ENCODE data around the gene ADAM30.

The ADAM30 gene

DNA sequence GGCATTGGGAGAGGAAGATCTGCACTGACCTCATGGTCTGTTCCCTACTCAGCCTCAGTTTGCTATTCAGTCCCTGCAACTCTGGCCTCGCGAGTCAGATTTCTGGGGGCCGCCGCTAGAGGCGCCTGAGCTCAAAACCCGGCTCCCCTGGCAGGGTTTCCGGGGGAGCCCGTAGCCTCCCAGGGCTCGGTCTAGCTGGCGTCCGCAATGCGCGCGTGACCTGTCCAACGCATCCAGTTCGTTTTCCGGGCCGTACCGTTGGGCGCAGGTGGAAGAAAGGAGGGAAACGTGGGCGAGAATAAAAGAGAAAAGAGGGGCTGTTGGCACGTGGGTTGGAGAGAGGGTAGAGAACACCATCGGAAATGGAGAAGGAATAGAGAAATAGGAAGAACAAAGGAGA, at the start of gene ADAM30:
ADAM30 (minus strand) TSS at position 213 of the 400 bp plus-strand sequence; CDS start at position 34, 179 bp downstream.
- DNase-seq: no peak

DNA sequence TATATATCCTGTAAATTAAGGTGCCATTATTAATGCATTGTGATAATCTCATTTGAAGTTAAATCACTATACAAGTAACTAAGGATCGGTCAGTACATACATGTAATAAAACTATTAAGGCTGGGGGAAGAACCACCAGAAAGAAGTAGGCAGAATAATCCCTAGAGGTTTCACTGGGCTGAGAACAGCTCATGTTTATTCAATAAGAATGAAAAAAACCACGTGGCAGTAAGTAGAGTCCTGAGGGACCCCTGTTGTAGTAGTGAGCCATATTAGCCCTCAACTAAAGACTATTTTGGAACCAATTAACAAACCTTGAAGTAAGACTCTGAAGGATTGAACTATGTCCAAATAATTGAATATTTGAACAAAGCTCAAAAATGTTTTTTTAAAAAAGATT, 46.9 kb upstream of the ADAM30 start:
- DNase-seq: no peak

DNA sequence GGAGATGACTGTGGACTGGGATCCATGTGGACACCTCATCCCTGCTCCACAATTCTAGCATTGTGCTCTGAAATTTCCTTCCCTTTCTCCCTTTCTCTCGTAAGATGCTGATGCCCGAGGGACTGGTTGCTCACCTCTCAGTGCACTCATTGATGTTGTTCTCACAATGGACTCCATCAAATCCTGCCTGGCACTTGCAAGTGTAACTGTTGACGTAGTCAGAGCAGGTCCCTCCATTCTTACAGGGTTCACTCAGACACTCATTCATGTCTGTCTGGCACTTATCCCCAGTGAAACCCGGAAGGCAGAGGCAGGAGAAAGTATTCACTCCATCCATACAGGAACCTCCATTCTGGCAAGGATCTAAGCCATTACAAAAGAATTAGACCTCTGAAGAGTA, 45.1 kb upstream of the ADAM30 start:
- no peak for DNase-seq

DNA sequence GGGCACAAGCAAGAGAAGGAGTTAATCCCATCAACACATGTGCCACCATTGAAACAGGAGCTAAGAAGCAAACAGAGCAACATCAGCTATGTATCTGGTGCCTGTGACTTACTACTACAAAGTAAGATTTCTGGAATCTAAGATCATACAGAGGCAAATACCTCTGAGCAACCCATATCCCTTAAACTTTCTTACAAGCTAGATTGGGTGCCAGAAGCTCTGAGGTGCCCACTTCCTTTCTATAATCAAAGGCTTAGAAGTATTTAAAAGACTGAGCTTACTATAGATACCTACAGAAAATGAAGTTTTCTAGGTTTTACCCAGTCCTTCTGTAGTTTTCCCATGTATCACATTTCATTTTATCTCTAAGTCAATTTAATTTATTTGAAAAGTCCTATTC, 44.4 kb upstream of the ADAM30 start:
- no peak for DNase-seq

DNA sequence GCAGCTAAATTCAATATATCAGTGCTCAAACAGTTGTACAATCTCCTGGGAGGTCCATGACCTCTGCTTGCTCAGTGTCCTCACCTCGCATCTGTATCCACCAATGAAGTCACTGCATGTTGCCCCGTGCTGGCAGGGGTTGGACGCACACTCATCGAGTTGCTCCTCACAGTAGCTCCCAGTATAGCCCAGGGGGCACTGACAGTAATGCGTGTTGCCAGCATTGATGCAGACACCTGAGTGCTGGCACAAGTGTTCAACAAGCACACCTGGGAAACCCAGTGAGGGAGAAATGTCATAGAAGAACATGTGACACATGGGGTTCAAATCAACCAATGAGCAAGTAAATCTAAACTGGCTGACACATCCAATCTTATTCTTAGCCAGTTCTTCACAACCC, 40.9 kb upstream of the ADAM30 start:
- no peak for DNase-seq

DNA sequence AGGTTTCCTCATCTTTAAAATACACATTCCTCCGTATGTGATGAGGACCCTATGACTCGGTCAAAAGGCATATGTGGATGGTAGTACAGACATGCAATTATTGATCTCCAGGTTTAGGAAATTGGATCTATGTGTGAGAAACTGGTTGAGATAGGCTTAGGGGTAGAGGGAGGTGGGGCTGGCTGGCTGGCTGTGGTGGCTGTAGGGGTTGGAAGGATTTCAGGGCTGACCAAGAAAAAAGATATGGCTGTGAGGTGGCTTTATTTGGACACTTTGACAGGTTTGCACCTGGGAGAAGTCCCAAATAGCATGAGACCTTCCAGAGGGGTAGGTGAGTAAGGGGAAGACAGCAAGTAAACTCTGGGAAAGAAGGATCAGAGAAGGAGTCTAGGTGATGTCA, 39.6 kb upstream of the ADAM30 start:
- DNase-seq: no peak

DNA sequence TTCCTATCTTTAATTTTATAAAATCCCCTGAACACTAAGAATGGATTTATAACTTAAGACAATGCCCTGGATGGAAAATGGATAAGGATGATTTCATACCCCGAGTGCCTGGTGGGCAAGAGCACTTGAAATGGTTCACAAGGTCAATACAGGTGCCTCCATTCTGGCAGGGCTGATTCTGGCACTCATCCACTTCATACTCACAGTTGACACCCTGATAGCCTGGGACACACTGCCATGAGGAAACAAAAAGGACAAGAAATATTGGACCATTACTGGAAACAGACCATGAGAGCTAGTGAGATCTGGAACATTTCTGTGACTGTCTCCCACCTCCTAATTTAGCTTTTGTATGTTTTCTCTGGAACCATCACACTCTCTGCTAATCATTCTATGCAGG, 39.1 kb upstream of the ADAM30 start:
- no peak for DNase-seq

DNA sequence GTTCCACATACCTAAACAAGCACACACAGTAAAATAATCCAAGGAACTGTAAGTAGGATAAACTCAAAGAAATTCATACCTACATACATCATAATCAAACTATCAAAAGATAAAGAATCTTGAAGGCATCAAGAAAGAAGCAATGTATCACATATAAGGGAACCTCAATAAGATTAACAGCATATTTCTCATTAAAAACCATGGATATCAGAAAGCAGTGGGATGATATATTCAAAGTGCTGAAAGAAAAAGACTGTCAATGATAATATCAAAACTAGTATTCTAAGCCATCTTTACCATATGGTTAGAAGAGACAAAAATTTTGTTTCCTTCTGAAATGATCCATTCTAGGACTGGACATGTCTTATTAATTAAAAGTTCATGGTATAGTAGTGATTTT, 37.1 kb upstream of the ADAM30 start:
- DNase-seq: no peak

DNA sequence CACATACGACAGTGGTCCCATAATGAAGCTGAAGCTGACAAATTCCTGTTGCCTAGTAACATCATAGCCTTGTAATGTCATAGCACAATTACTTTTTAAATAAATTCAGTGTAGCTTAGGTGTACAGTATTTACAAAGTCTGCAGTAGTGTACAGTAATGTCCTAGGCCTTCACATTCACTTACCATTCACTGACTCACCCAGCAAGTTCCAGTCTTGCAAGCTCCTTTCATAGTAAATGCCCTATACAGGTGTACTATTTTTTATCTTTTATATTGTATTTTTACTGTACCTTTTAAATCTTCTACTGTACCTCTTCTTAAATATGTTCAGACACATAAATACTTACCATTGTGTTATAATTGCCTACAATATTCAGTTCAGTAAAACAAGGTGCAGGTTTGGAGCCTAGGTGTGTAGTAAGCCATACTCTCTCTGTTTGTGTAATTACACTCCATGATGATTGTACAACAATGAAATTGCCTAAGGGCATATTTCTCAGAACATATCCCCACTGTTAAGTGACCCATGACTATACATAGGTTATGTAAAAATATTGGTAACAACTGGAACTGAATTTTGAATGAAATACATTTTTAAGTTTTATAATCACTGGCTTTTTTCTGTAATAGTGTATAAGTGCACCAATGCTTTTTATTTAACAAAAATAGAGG, 33.5 kb upstream of the ADAM30 start:
- no peak for DNase-seq

DNA sequence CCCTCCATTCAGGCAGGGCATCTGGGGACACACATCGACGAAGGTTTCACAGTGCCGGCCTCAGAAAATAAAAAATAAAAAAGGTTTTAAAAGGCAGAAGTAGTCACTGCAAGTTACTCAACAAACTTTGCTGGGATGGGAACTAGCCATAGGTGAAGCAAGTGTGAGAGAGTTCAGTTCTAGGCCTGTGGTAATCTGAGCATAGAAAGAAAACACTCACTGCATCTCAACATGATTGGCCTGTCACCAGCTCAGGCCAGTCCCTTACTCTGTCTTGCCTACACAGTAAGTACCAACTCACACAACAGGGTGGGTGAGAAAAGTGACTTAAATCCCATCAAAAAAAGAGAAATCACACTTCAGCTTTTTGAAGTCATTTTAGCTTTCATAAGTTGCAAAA, 30.2 kb upstream of the ADAM30 start:
- DNase-seq: no peak

DNA sequence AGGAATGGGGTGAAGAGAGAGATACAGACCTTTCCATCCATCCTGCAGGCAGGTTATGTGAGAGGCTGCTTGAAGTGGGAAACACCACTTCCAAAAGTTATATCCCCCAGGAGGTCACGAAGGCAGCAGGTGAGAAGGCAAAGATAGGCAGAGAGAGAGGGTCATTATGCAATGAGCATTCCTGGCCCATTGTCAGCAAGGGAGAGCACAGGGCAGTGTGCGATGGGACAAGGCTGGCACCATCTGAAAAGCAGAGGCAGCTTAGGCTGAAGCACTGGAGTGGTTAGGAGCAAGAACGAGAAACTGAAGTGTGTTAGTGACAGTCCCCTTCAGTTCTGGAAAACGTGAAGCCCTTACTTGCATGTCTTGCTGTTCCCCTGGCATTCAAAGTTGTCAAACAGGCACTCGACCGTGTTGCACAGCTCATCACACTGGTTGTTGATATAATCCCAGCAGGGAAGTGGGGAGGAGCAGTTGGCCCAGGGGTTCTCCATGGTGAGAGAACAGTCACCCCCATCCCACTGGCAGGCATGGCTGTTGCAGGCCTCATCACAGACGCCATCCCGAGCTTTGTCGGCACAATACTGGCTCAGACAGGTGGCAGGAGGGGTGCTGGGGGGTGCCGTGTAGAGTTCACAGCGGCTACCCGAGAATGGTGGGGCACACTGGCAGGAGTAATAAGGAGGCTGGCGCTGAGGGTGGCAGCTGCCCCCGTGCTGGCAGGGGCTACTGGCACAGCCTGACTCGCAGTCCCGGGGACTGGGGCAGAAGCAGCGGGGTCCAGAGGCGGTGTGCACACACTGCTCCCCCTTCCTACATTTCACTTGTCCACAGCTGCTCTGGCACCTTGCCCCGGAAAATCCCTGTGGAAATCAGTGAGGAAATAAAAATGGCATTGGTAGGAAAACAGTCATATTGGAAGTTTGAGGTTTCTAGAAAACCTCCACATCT, 28.9 kb upstream of the ADAM30 start:
- DNase-seq: no peak

DNA sequence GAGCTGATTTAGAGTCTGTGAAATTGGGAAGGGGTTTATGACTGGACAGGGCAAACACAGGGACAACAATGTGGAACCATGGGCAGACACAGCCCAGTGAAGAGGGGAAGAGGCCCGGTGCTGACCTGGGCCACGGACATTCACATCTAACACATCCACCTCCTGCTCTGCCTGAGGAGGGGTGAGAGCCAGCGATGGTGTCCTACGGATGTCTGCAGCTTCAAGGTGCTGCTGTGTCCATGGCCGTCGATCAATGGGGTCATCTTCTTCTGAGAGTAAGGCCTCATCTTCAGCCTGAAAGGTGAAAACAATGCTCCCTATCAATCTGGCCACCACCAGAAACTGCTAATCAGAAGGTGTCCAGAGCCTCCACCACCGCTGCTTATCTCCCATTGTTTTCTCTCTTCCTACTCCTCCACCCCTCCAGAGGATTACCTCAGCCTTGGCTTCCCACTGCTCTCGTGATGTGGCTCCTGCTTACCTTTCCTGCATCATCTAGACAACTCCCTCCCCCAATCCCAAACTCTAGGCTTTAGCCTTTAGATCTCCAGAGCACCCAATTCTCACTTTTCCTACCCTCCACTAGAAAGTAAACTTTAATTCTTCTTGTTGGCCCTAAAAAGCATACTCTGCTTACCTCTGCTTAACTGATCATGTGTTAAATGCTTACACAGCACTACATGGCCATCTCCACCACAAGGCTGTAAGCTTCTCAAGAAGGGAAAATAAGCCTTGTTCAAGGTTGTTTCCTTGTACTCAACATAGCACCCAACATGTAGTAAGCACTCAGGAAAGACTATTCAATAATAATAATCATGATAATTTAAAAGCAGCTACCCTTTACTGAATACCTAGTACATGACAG, 24.0 kb upstream of the ADAM30 start:
- no peak for DNase-seq

DNA sequence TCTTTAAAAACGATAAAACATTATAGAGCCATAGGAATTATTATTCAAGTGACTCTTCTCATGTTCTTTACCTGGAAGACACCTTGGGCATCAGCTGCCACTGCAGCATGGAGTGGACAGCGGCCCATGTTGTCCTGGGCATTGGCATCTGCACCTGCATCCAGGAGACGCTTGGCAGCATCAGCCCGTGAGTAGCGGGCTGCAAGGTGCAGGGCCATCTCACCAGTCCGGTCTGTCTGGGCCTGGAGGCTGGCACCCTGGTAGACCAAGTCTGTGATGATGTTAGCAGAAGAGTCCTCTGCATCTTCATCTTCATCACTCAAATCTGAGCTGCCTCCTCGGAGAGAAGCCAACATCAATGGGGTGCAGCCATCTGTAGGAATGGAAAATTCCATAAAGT, 22.9 kb upstream of the ADAM30 start:
- no peak for DNase-seq

DNA sequence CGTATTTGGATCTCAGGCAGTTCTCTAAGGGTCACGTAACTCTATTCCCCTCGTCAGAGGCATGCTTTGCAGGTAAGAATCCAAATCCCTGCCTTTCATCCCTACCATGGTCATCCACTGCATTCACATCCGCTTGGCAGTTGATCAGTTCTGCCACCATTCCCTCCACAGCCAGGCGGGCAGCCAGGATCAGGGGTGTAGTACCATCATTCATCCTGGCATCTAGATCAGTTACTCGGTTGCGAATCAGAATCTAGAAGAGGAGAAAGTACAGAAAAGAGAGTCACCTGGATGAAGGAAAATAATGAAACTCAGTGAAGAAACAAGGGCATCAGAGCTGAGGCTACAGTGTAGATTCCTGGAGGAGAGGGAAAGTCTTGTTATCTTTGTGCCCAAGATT, 22.0 kb upstream of the ADAM30 start:
- DNase-seq: no peak

DNA sequence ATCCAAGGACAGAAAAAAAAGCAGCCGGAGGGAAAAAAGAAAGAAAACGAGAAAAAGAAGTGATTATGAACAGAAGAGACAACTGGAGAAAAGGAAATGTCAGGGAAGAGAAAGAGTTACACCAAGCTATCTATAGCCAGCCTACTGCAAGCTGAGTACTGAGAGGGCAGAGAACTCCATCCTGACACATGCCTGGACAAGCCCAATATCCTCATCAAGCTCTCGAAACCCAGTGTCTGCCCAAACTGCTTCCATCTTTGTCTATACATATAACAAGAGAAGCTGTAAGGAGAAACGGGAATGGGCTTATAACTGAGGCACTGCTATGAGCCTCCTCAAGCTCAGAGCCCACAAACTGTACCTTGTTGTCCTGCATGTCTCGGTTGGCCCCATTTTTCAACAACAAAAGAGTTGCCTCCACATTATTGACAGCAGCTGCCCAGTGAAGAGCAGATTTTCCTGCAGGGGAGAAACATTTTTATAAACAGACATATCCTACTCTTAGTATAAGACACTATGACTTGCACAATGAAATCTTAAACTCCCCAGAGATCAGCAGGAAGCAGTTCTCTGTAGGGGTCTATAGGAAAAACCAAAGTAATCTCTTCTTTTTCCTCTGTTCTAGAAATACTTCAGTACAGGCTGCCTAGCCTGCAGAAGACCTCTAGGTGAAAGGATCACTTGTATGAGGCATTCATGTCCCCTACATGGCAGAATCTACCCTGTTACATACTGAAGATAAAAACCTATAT, 21.2 kb upstream of the ADAM30 start:
- no peak for DNase-seq

DNA sequence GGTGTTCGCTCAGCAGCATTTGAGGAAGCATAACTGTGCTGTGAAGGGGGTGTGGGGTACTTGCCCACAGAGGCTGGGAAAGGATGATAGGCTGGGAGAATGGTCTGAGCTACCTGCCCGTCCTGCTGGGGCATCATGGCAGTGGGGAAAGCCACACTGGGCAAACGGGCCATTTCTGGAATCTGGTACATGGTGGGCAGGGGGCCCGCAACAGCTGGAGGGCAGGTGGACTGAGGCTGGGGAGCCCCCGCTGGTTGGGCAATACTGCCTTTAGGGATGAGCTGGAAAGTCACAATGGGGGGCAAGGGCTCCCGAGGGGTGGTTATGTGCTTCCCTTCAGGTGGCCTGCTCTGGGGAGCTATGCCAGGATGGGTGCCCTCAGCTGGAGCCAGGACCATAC, 19.2 kb upstream of the ADAM30 start:
- no peak for DNase-seq

DNA sequence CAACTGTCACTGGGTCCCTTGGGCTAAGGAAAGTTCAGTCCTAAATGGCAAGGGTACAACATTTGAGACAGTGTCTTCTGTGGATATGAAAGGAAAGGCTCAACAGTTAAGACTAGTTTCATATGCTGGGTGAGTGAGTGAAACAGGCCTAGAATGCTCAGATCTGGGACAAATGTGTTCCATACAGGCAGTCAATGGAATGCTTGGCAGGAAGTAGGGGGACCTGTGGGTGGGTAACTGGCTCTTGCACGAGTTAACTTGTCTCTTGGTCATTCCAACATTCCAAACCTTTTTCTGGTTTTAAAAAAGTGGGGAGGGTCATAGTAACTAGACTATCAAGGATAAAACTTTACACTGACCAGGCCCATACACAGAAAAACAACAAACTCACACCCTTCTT, 17.8 kb upstream of the ADAM30 start:
- no peak for DNase-seq

DNA sequence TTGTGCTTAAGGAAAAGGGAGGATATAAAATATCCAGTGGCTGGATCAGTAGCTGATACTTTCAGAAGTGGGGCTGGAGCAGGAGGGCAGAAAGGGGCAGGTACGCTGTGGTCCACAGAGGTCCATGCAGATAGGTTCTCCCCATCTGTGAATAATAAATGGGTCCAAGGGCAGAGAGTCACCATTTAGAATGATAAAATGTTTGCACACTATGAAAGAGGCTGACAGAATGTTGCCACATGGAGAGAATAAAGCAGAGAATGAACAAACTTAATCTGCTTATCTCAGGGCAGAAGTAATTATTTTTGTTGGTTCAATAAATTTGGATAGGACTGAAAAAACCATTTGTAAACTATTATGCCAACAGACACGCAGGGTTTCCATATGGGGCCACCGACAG, 16.6 kb upstream of the ADAM30 start:
- DNase-seq: no peak

DNA sequence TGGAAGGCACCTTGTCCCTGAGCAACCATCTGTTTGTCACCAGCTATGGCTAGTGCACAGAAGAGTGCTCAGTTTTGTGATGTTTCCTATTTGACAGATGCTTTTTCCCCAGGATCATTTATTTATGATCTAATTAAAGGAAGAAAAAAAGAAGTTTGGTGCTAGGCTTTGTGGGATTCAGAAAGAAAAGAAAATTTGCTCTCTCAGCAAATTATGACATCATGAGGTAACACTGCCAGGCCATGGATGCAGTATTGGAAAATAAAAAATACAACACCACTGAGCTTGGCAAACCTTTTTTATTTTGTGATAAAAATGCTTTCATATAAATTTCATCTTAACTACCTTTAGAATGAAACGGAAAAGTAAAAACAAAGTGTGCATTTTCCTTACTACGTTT, 15.5 kb upstream of the ADAM30 start:
- no peak for DNase-seq

DNA sequence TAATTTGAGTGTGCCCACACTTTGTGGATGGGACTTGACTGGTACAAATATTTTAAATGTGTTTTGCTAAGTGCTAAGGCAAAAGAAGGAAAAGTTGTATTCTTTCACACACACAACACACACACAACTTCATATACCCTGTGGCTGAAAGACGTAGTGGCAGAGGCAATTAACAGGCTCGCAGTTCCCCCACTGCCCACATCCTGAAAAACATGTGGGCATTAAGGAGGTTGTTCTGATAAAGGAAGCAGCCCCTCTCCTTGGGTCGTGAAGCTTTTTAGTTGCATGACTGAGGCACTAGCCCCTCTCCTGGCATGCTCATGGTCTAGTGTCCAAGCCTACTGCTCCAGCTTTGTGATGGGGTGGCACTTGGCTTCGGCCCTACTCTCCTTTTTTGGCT, 14.3 kb upstream of the ADAM30 start:
- DNase-seq: no peak

DNA sequence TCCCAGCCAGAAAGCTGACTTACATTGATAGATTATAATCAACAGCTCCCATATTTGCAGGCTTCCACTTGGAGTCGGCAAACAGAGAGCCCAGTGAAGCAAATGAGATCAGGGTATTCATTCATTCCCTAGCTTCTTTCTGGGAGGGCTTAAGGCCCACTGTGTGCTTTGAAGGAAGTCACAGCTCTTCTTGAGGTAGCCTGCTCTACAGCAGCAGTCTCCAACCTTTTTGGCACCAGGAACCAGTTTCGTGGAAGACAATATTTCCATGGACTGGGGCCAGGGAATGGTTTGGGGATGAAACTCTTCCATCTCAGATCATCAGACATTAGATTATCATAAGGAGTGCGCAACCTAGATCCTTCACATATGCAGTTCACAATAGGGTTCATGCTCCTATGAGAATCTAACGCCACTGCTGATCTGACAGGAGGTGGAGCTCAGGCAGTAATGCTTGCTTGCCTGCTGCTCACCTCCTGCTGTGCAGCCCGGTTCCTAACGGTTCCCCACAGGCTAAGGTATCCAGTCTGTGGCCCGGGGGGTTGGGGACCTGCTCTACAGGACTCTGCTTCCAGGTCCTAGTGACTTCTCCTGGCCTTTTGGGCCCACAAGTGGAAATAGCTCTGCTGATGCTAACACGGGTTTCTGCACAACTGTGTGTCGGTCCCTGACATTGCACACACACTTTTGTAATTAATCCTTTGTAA, 13.7 kb upstream of the ADAM30 start:
- DNase-seq: no peak

DNA sequence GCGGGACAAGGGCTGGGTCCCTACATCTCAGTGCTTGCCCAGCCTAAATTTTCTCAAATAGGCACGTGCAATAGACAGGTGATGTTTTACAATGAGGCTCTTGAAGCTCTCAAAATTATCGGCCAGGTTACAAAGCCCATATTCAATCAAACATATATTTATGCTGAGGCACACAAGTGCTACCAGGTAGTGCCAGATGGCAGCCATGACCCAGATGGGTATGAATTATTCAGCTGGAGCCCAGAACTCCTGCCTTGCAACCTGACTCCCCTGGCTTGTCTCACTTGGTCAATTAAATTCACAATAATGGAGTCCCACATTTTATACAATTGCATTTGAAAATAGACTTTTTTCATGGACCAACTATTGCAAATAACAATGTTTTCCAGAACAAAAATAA, 12.3 kb upstream of the ADAM30 start:
- no peak for DNase-seq
